H1 (cell line): ENCODE measurements around the gene EPHB1. TPM values are rescaled to one million over a fixed set of nuclear protein-coding genes. Genes with fewer than 3 reads are reported as not detected.

Experiments used
- CTCF ChIA-PET: fragments of 300-600 bp; sonication (Branson Sonifier 250); formaldehyde crosslinking; loops from one replicate; lab custom pipeline; 2021; ENCODE audit not compliant: partially characterized antibody; lab: Charles Lee
- POLR2A ChIA-PET: fragments of 300-600 bp; sonication (Branson Sonifier 250); formaldehyde crosslinking; loops from one replicate; lab custom pipeline; 2021; ENCODE audit warnings: inconsistent platforms; ENCODE audit not compliant: partially characterized antibody; lab: Charles Lee
- DNase-seq, 2 experiments: peaks; one replicate each; pipeline versions ENCODE4 v3.0.0 to v3.0.0-alpha.2; 2010 to 2022; ENCODE audit warnings: low spot score in 2 of 2, low read depth in 1 of 2, mixed read lengths in 1 of 2
- FAIRE-seq: peaks from 2 replicates; lab custom pipeline; 2011; peaks lifted over from hg19 to GRCh38; lab: Jason Lieb, UNC
- H2AFZ ChIP-seq: 2 replicates; pipeline ENCODE4 v1.8.1; 2012; ENCODE audit warnings: low read length, inconsistent platforms
- H2AK5ac ChIP-seq: 2 replicates; pipeline ENCODE4 v1.6.1; 2013; ENCODE audit warnings: low read depth, low read length
- H2BK120ac ChIP-seq: replicated peaks from 2 replicates; pipeline ENCODE3; 2013; ENCODE audit warnings: low read depth, low read length, inconsistent platforms
- H2BK12ac ChIP-seq: 2 replicates; pipeline ENCODE4 v1.6.1; 2013; ENCODE audit warnings: low read depth, low read length
- H2BK15ac ChIP-seq: 2 replicates; pipeline ENCODE4 v1.6.1; 2013; ENCODE audit warnings: low read length
- H2BK20ac ChIP-seq: 2 replicates; pipeline ENCODE4 v1.6.1; 2013; ENCODE audit warnings: low read length
- H2BK5ac ChIP-seq: 2 replicates; pipeline ENCODE4 v1.6.1; 2013; ENCODE audit warnings: low read depth, low read length
- H3K14ac ChIP-seq: 2 replicates; pipeline ENCODE4 v1.6.1; 2013; ENCODE audit warnings: inconsistent platforms; ENCODE audit not compliant: insufficient read length
- H3K18ac ChIP-seq: 2 replicates; pipeline ENCODE4 v1.6.1; 2013; ENCODE audit warnings: low read length; ENCODE audit errors: extremely low read depth
- H3K23ac ChIP-seq: 2 replicates; pipeline ENCODE4 v1.6.1; 2013; ENCODE audit warnings: inconsistent platforms; ENCODE audit not compliant: insufficient read length
- H3K23me2 ChIP-seq: 2 replicates; pipeline ENCODE4 v1.6.1; 2013; ENCODE audit warnings: low read depth, low read length
- H3K27ac ChIP-seq: 2 replicates; pipeline ENCODE4 v1.6.1; 2011; ENCODE audit warnings: low read depth, low read length, inconsistent platforms
- H3K27me3 ChIP-seq, 4 experiments: replicated peaks in 1 of 4; 1 replicate in 1 of 4; 2 replicates in 3 of 4; pipeline versions ENCODE4 v1.6.1 to v1.8.1; 2011 to 2013; ENCODE audit warnings: low read length in 3 of 4, mild to moderate bottlenecking in 3 of 4, inconsistent platforms in 2 of 4, mixed read lengths in 2 of 4, moderate library complexity in 1 of 4; ENCODE audit not compliant: control insufficient read depth in 3 of 4, insufficient read depth in 3 of 4; ENCODE audit errors: extremely low read depth in 1 of 4
- H3K36me3 ChIP-seq, 4 experiments: 2 replicates each; pipeline versions ENCODE4 v1.6.1 to v1.8.1; 2011 to 2013; ENCODE audit warnings: mild to moderate bottlenecking in 4 of 4, low read length in 3 of 4, moderate library complexity in 2 of 4, control low read depth in 1 of 4, inconsistent platforms in 1 of 4; ENCODE audit not compliant: insufficient read depth in 4 of 4, control insufficient read depth in 2 of 4
- H3K4ac ChIP-seq: replicated peaks from 2 replicates; pipeline ENCODE3; 2013; ENCODE audit warnings: low read length, low read depth, mixed read lengths, inconsistent platforms; ENCODE audit not compliant: insufficient read length
- H3K4me1 ChIP-seq, 4 experiments: replicated peaks in 1 of 4; 1 replicate in 1 of 4; 2 replicates in 3 of 4; pipeline versions ENCODE4 v1.6.1 to v1.8.1; 2011 to 2013; ENCODE audit warnings: low read length in 3 of 4, inconsistent platforms in 2 of 4, mixed read lengths in 1 of 4; ENCODE audit not compliant: insufficient read depth in 4 of 4, control insufficient read depth in 3 of 4
- H3K4me2 ChIP-seq, 2 experiments: 2 replicates each; pipeline versions ENCODE4 v1.6.1 to v1.8.1; 2011 to 2013; ENCODE audit warnings: low read depth in 2 of 2, low read length in 2 of 2, control low read depth in 1 of 2, inconsistent platforms in 1 of 2, mild to moderate bottlenecking in 1 of 2; ENCODE audit not compliant: insufficient read depth in 1 of 2
- H3K4me3 ChIP-seq, 4 experiments: fragments of 200-600, 300-600 bp in 1 of 4; sonication (generic), shearing (Covaris generic), sonication (Bioruptor Twin) in 1 of 4; 2 replicates each; pipeline versions ENCODE4 v1.5.1 to v1.8.1; 2011 to 2016; ENCODE audit warnings: low read length in 4 of 4, low read depth in 3 of 4, control low read depth in 2 of 4, inconsistent platforms in 2 of 4, mild to moderate bottlenecking in 2 of 4, mixed read lengths in 1 of 4, moderate library complexity in 1 of 4; ENCODE audit not compliant: insufficient read depth in 2 of 4; ENCODE audit errors: extremely low read depth in 1 of 4
- H3K56ac ChIP-seq: replicated peaks from 2 replicates; pipeline ENCODE3; 2013; ENCODE audit warnings: low read depth, mild to moderate bottlenecking, mixed read lengths, low read length, inconsistent platforms; ENCODE audit not compliant: insufficient read length
- H3K79me1 ChIP-seq: 2 replicates; pipeline ENCODE4 v1.6.1; 2013; ENCODE audit warnings: low read depth, low read length, control low read depth
- H3K79me2 ChIP-seq, 2 experiments: 2 replicates each; pipeline versions ENCODE4 v1.6.1 to v1.8.1; 2012 to 2013; ENCODE audit warnings: low read length in 2 of 2, mild to moderate bottlenecking in 2 of 2, inconsistent platforms in 1 of 2; ENCODE audit not compliant: insufficient read depth in 2 of 2, control insufficient read depth in 1 of 2
- H3K9ac ChIP-seq, 4 experiments: replicated peaks in 1 of 4; 1 replicate in 1 of 4; 2 replicates in 3 of 4; pipeline versions ENCODE4 v1.6.1 to v1.8.1; 2011 to 2013; ENCODE audit warnings: low read depth in 3 of 4, low read length in 3 of 4, control low read depth in 2 of 4, mild to moderate bottlenecking in 2 of 4, moderate library complexity in 2 of 4, inconsistent platforms in 1 of 4; ENCODE audit errors: extremely low read depth in 1 of 4
- H3K9me3 ChIP-seq, 2 experiments: 2 replicates each; pipeline versions ENCODE4 v1.6.1 to v1.8.1; 2012 to 2013; ENCODE audit warnings: mild to moderate bottlenecking in 2 of 2, moderate library complexity in 2 of 2, control low read depth in 1 of 2, inconsistent platforms in 1 of 2, low read depth in 1 of 2, low read length in 1 of 2, mixed read lengths in 1 of 2; ENCODE audit not compliant: insufficient read depth in 2 of 2
- H4K20me1 ChIP-seq, 2 experiments: replicated peaks in 1 of 2; 2 replicates each; pipeline versions ENCODE3 to v1.8.1; 2011 to 2013; ENCODE audit warnings: inconsistent platforms in 2 of 2, low read length in 2 of 2, mild to moderate bottlenecking in 1 of 2; ENCODE audit not compliant: insufficient read depth in 2 of 2, control insufficient read depth in 1 of 2
- H4K5ac ChIP-seq: 2 replicates; pipeline ENCODE4 v1.6.1; 2013; ENCODE audit warnings: low read length, low read depth, mixed read lengths, inconsistent platforms; ENCODE audit not compliant: insufficient read length
- H4K8ac ChIP-seq: 2 replicates; pipeline ENCODE4 v1.8.0; 2013; ENCODE audit warnings: mild to moderate bottlenecking, moderate library complexity, low read length, inconsistent platforms; ENCODE audit not compliant: insufficient read depth; ENCODE audit errors: extremely low read depth
- H4K91ac ChIP-seq: replicated peaks from 2 replicates; pipeline ENCODE3; 2013; ENCODE audit warnings: low read length, mixed read lengths, inconsistent platforms; ENCODE audit not compliant: insufficient read length
- CBX8 ChIP-seq: fragments of 300-800, 300-1000 bp; sonication (generic); IDR thresholded peaks from 2 replicates; pipeline ENCODE4 v1.7.1; 2016; ENCODE audit warnings: low read depth, low read length, borderline replicate concordance
- CTCF ChIP-seq, 3 experiments: IDR thresholded peaks; 1 replicate in 2 of 3; 2 replicates in 1 of 3; pipeline versions ENCODE4 v1.5.1 to v1.6.1; 2011; ENCODE audit warnings: low read length in 3 of 3, mild to moderate bottlenecking in 3 of 3, inconsistent platforms in 2 of 3, low read depth in 1 of 3, moderate library complexity in 1 of 3; ENCODE audit not compliant: insufficient read depth in 1 of 3; ENCODE audit errors: control extremely low read depth in 1 of 3
- FOSL1 ChIP-seq: IDR thresholded peaks from 2 replicates; pipeline ENCODE4 v1.6.1; 2011; ENCODE audit warnings: mild to moderate bottlenecking, low read depth, low read length, moderate library complexity; ENCODE audit not compliant: insufficient read depth
- HDAC2 ChIP-seq, 2 experiments: fragments of 300-600 bp in 1 of 2; sonication (generic) in 1 of 2; IDR thresholded peaks; 2 replicates each; pipeline ENCODE4 v1.6.1; 2011 to 2012; ENCODE audit warnings: low read depth in 2 of 2, low read length in 2 of 2, mild to moderate bottlenecking in 2 of 2, moderate library complexity in 2 of 2, borderline replicate concordance in 1 of 2, inconsistent platforms in 1 of 2
- RBBP5 ChIP-seq: IDR thresholded peaks from 2 replicates; pipeline ENCODE4 v1.7.1; 2012; ENCODE audit warnings: low read depth, mild to moderate bottlenecking, inconsistent platforms, low read length, moderate library complexity, borderline replicate concordance
- SP4 ChIP-seq: IDR thresholded peaks from 2 replicates; pipeline ENCODE4 v1.6.1; 2012; ENCODE audit warnings: low read length, inconsistent platforms
- SUZ12 ChIP-seq: fragments of 200-600 bp; sonication (generic); IDR thresholded peaks from 2 replicates; pipeline ENCODE4 v1.6.1; 2012; ENCODE audit warnings: mild to moderate bottlenecking, inconsistent platforms, low read length, moderate library complexity, mixed read lengths
- TCF12 ChIP-seq: IDR thresholded peaks from 2 replicates; pipeline ENCODE4 v1.6.1; 2011; ENCODE audit warnings: low read depth, mild to moderate bottlenecking, low read length
- ZNF274 ChIP-seq: IDR thresholded peaks from 2 replicates; pipeline ENCODE4 v1.7.0; 2012; ENCODE audit warnings: low read length, borderline replicate concordance; ENCODE audit errors: extremely low read depth
- WGBS, 2 experiments: shearing (Covaris generic) in 1 of 2; methylation state at CpG; one replicate each; pipeline versions ENCODE4 v1.1.6 to v1.1.7; 2013 to 2015; ENCODE audit warnings: low lambda C conversion rate in 2 of 2, mixed read lengths in 2 of 2, inconsistent platforms in 1 of 2, low coverage in 1 of 2, missing lambda C conversion rate in 1 of 2; ENCODE audit not compliant: insufficient replicate concordance in 2 of 2, insufficient coverage in 1 of 2, insufficient read length in 1 of 2; ENCODE audit errors: extremely low coverage in 1 of 2, missing lambda C conversion rate in 1 of 2; 5-methylcytosine and 5-hydroxymethylcytosine counted together
- polyA plus RNA-seq, 7 experiments: library from polyadenylated mRNA; depleted of rRNA in 3 of 7; stranded (reverse) in 5 of 7; unstranded in 2 of 7; fragments of >200 nt in 5 of 7; fragments of 200-250 nt in 2 of 7; gene quantifications; 1 replicate in 5 of 7; 2 replicates in 1 of 7; 4 replicates in 1 of 7; pipeline versions ENCODE4 v1.2.1 to v1.2.3, GENCODE V29; 2011 to 2013; ENCODE audit warnings: missing spikeins in 2 of 7, mixed read lengths in 2 of 7
- total RNA-seq: library from RNA; stranded (reverse); fragmentation: NEBNext Ultra II Directional; extraction: Animal tissue kit (Norgen Biotek cat#: 25700); gene quantifications from 2 replicates; pipeline ENCODE4 v1.2.1, GENCODE V29; 2021

The EPHB1 gene
- total and polyA plus RNA-seq, 2 of the 8 experiments (the other 6 are each of a cell fraction or from before 2014, with no cell fraction given): 3.5 to 5.9 TPM

GRCh38 chr3:134904776-134905646, 110.0 kb downstream of the EPHB1 start:
- no peak for DNase-seq
- TF ChIP-seq SUZ12: no peak
- no peak for TF ChIP-seq TCF12
- TF ChIP-seq FOSL1: no peak
- no peak for TF ChIP-seq CBX8
- no peak for TF ChIP-seq CTCF (IDR thresholded peaks at IDR 0.05; ENCODE audit: control extremely low read depth in 1 of 3, insufficient read depth in 1 of 3, low read depth in 1 of 3, low read length in 3 of 3)
- TF ChIP-seq HDAC2 (IDR thresholded peaks at IDR 0.05; ENCODE audit: borderline replicate concordance in 1 of 2, low read depth in 2 of 2, low read length in 2 of 2): no peak
- no peak for TF ChIP-seq ZNF274
- TF ChIP-seq SP4: no peak
- TF ChIP-seq RBBP5: no peak

More at GRCh38 chr3:134904776-134905646, 110.0 kb downstream of the EPHB1 start:
- no peak overlapping the region for H2AK5ac ChIP-seq
- WGBS, 2 experiments: 82% methylated on average over 7 of the region's 7 CpGs; no CpG with 5 or more reads in 1 of the 2 experiments
- no peak overlapping the region for H2BK12ac ChIP-seq
- no peaks in the 10 kb centered on the region for H3K23me2 ChIP-seq
- H3K4me3 ChIP-seq: no peak overlapping the region
- ChIA-PET POLR2A (no interaction called here), CTCF (interaction anchor here (0.6 to 1.4 kb wide), 7 partner anchors 11 to 316 kb away, joined by 3 to 7 read pairs (median 3); no protein-coding TSS in a partner anchor)
- no peak overlapping the region for H2BK15ac ChIP-seq
- no peaks in the 10 kb centered on the region for H3K9me3 ChIP-seq
- no peak overlapping the region for H4K5ac ChIP-seq
- no peak overlapping the region for H3K23ac ChIP-seq
- H4K8ac ChIP-seq: no peak overlapping the region
- H4K20me1 ChIP-seq: peaks cover 2 to 3% of the 10 kb centered on the region in 2 experiments
- no peaks in the 10 kb centered on the region for H3K79me1 ChIP-seq
- H2AFZ ChIP-seq: no peak overlapping the region
- H3K14ac ChIP-seq: no peak overlapping the region
- no peak overlapping the region for H2BK120ac ChIP-seq
- H3K27ac ChIP-seq: no peak overlapping the region
- no peak for FAIRE-seq
- no peak overlapping the region for H2BK20ac ChIP-seq
- no peak overlapping the region for H3K18ac ChIP-seq
- no peak overlapping the region for H3K4ac ChIP-seq
- no peaks in the 10 kb centered on the region for H3K27me3 ChIP-seq
- peaks cover 0 to 7% (median 2%) of the 10 kb centered on the region in 4 experiments; a peak in 3 of 7 replicates for H3K4me1 ChIP-seq
- H3K79me2 ChIP-seq: no peaks in the 10 kb centered on the region
- no peak overlapping the region for H3K4me2 ChIP-seq
- H4K91ac ChIP-seq: no peak overlapping the region
- no peaks in the 10 kb centered on the region for H3K36me3 ChIP-seq
- H3K56ac ChIP-seq: no peak overlapping the region
- no peak overlapping the region for H2BK5ac ChIP-seq
- H3K9ac ChIP-seq: no peak overlapping the region
